H1 (cell line): ENCODE measurements around the gene SASS6. TPM values are rescaled to one million over a fixed set of nuclear protein-coding genes. Genes with fewer than 3 reads are reported as not detected.

ENCODE experiments used
- ATF2 ChIP-seq: IDR thresholded peaks from 2 replicates; pipeline ENCODE4 v1.6.1; 2012; ENCODE audit warnings: low read length, inconsistent platforms
- SP1 ChIP-seq: IDR thresholded peaks from 2 replicates; pipeline ENCODE4 v1.6.1; 2011; ENCODE audit warnings: low read depth, low read length
- SP4 ChIP-seq: IDR thresholded peaks from 2 replicates; pipeline ENCODE4 v1.6.1; 2012; ENCODE audit warnings: low read length, inconsistent platforms
- polyA plus RNA-seq, 7 experiments: library from polyadenylated mRNA; depleted of rRNA in 3 of 7; stranded (reverse) in 5 of 7; unstranded in 2 of 7; fragments of >200 nt in 5 of 7; fragments of 200-250 nt in 2 of 7; gene quantifications; 1 replicate in 5 of 7; 2 replicates in 1 of 7; 4 replicates in 1 of 7; pipeline versions ENCODE4 v1.2.1 to v1.2.3, GENCODE V29; 2011 to 2013; ENCODE audit warnings: missing spikeins in 2 of 7, mixed read lengths in 2 of 7
- total RNA-seq: library from RNA; stranded (reverse); fragmentation: NEBNext Ultra II Directional; extraction: Animal tissue kit (Norgen Biotek cat#: 25700); gene quantifications from 2 replicates; pipeline ENCODE4 v1.2.1, GENCODE V29; 2021

Gene SASS6
- total and polyA plus RNA-seq, 2 of the 8 experiments (the other 6 are each of a cell fraction or from before 2014, with no cell fraction given): 1.2 to 13.8 TPM

DNA sequence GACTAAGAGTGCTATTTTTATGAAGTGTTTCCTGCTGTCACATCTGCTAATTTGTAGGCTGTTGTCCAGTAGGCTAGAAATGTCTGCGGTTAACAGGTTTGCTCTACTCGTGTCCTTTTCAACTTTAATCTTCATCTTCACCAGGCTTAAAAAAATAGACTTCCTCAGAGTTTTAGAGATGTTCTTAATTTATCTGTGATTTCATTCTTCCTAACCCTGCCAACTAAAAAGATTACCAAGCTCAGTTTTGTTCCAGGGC lies 66.8 kb downstream of the SASS6 start (continued):
- TF ChIP-seq ATF2: no peak
- TF ChIP-seq SP4: no peak
- TF ChIP-seq SP1: no peak
